ENCODE measurements around the gene UCP1. TPM values are rescaled to one million over a fixed set of nuclear protein-coding genes. Genes with fewer than 3 reads are reported as not detected.

Gene UCP1
- total RNA-seq, 4 donors from 2014 or later: not detected

Other genes with a start within 250 kb of the UCP1 start
- 10 to 100 TPM; 22.7 to 34.4 (median 26.8) TPM for gene SCOC, start 195.3 kb downstream of the UCP1 start, total RNA-seq
- under 1 TPM; 0.08 to 0.94 (median 0.37) TPM for gene CLGN, start 141.3 kb downstream of the UCP1 start, total RNA-seq
- not detected for gene MGAT4D, start 70.7 kb downstream of the UCP1 start, total RNA-seq
- 10 to 100 TPM in 3 of 4 donors, 1 to 10 TPM in 1; 8.3 to 19.9 (median 13.6) TPM for gene ELMOD2, start 44.8 kb downstream of the UCP1 start, total RNA-seq
- gene TBC1D9, start 187.4 kb upstream of the UCP1 start, total RNA-seq: 10 to 100 TPM in 1 of 4 donors, 1 to 10 TPM in 3; 5.7 to 13.0 (median 7.3) TPM

Measured in lower leg skin (tissue), 4 donors.